ENCODE data around the gene RALBP1. TPM values are rescaled to one million over a fixed set of nuclear protein-coding genes. Genes with fewer than 3 reads are reported as not detected.

RALBP1 gene
- total and polyA plus RNA-seq, 3 donors from 2014 or later = 23.6 to 59.8 (median 46.3) TPM

DNA sequence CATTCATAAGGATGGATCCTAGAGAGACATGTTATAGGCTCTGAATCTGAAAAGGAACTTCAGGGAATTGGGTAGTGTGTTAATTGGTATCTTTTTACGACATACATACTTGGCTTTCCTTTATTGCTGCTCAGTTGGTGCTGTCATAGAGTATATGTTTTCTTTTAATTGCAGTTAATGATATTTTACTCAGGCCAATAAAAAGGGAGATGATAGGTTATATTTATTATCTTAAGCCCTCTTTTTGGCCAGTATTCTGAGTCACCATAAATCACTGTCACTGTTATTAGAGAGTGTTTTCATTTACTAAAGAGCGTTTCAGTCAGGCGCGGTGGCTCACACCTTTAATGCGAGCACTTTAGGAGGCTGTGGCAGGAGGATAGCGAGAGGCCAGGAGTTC is 47.6 kb downstream of the RALBP1 start:
- no peak for DNase-seq
- no peaks in the 10 kb centered on the region for H3K9me3 ChIP-seq
- intact Hi-C loops (cut with DNase I; ENCODE audit: low total_unique reads) = no loop called here
- H3K4me3 ChIP-seq = no peak overlapping the region
- TF ChIP-seq, protein P1, sequence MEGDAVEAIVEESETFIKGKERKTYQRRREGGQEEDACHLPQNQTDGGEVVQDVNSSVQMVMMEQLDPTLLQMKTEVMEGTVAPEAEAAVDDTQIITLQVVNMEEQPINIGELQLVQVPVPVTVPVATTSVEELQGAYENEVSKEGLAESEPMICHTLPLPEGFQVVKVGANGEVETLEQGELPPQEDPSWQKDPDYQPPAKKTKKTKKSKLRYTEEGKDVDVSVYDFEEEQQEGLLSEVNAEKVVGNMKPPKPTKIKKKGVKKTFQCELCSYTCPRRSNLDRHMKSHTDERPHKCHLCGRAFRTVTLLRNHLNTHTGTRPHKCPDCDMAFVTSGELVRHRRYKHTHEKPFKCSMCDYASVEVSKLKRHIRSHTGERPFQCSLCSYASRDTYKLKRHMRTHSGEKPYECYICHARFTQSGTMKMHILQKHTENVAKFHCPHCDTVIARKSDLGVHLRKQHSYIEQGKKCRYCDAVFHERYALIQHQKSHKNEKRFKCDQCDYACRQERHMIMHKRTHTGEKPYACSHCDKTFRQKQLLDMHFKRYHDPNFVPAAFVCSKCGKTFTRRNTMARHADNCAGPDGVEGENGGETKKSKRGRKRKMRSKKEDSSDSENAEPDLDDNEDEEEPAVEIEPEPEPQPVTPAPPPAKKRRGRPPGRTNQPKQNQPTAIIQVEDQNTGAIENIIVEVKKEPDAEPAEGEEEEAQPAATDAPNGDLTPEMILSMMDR (IDR thresholded peaks at IDR 0.05) = no peak
- no peak for TF ChIP-seq POLR2A (IDR thresholded peaks at IDR 0.05)
- 97 to 98% methylated on average over 6 of the region's 6 CpGs for WGBS, 2 donors
- H3K27me3 ChIP-seq = no peaks in the 10 kb centered on the region
- H3K27ac ChIP-seq = no peak overlapping the region
- no peaks in the 10 kb centered on the region for H3K36me3 ChIP-seq (ENCODE audit: low read depth, missing control alignments)
- H3K4me1 ChIP-seq = no peaks in the 10 kb centered on the region

DNA sequence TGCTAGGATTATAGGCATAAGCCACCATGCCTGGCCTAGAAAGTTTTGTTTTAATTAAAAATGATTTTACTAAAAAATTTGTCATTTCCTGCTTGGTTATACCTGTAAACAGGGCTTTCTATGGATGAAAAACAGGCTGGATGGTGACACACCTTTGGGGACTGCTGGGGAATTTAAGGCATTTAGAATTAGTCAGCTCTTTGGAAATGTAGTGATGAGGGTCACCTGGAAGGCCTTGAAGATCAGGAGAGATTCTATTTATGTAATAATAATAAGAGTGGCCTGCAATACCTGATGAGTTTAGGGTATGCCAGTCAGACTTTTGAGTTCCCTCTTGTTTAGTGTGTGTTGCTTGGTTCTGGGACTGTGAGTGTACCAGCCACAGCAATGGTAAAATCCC is 51.1 kb downstream of the RALBP1 start:
- Histone ChIP-seq H3K27ac (no peak overlapping the region), H3K9me3 (no peaks in the 10 kb centered on the region), H3K4me1 (no peaks in the 10 kb centered on the region), H3K27me3 (no peaks in the 10 kb centered on the region), H3K4me3 (no peak overlapping the region), H3K36me3 (ENCODE audit: low read depth, missing control alignments) (no peaks in the 10 kb centered on the region)
- intact Hi-C loops (cut with DNase I; ENCODE audit: low total_unique reads) = no loop called here
- TF ChIP-seq, protein P1 (IDR thresholded peaks at IDR 0.05) = no peak
- no peak for DNase-seq

DNA sequence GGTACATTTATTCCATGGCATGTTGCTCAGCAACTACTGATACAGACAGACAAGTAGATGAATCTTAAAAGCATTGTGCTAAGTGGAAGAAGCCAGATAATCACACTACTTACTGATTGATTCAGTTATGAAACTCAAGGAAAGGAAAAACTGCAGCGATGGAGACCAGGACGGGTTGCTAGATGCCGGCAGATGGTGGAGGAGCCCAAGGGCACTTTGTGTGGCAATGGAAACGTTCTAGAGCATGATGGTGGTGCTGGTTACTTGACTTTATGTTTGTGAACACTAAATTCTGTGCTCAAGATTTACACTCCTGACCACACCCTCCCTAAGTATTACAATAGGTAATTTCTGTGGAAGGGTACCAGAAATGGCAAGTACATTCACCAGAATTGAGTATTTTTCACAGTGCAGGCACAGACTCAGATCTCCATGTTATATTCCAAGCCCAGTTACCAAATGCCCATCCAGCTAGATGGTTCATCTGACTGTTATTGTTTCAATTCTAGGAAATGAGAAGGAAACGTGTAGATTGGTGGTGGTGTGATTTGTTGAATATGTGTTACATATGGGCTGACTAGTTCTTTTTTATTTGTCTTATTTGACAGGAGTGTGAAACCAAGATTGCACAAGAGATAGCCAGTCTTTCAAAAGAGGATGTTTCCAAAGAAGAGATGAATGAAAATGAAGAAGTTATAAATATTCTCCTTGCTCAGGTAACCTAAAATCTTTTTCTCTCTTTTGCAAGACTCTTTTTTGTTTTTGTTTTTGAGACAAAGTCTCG is 55.1 kb downstream of the RALBP1 start:
- TF ChIP-seq, protein P1 (IDR thresholded peaks at IDR 0.05) = no peak
- TF ChIP-seq POLR2A (IDR thresholded peaks at IDR 0.05) = no peak
- no peak overlapping the region for H3K4me3 ChIP-seq
- no peaks in the 10 kb centered on the region for H3K9me3 ChIP-seq
- DNase-seq = no peak
- no peak overlapping the region for H3K27ac ChIP-seq
- 94 to 95% methylated on average over 6 of the region's 6 CpGs for WGBS, 2 donors
- intact Hi-C loops (cut with DNase I; ENCODE audit: low total_unique reads) = no loop called here
- H3K27me3 ChIP-seq = no peaks in the 10 kb centered on the region
- no peaks in the 10 kb centered on the region for H3K36me3 ChIP-seq (ENCODE audit: low read depth, missing control alignments)
- no peaks in the 10 kb centered on the region for H3K4me1 ChIP-seq

DNA sequence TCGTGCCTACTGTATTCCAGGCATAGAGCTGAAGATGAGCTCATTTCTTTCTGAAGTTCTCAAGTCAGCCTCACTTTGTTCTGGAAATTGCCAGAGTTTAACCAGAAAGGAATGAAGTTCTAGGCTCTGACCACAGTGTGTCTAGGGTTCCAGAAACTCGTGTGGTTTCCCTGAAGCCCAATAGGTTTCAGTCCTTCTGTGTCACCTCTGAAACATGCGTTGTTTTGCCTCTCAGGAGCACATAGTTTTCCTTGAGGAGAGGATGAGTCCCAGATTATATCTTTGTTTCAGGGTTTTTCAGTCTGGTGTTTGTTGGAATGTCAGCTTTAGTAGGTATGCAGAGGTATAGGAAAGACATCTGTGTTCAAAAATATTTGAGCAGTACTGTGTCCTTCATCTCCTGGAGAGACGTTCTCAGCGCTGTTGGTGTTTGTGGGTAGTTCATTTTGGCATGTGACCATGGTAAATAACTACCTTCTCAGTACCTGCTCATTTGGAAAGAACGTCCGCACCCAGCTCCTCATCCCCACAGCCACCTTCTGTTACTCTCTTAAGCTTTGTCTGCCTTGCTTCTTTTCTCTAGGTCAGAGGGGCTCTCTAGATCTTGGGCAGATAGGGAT is 56.6 kb downstream of the RALBP1 start:
- Histone ChIP-seq H3K27me3 (no peaks in the 10 kb centered on the region), H3K27ac (no peak overlapping the region), H3K36me3 (ENCODE audit: low read depth, missing control alignments) (no peaks in the 10 kb centered on the region), H3K4me1 (no peaks in the 10 kb centered on the region), H3K4me3 (no peak overlapping the region), H3K9me3 (no peaks in the 10 kb centered on the region)
- intact Hi-C loops (cut with DNase I; ENCODE audit: low total_unique reads) = no loop called here
- 91 to 95% methylated on average over 7 of the region's 7 CpGs for WGBS, 2 donors
- DNase-seq = no peak
- TF ChIP-seq, protein P1 (IDR thresholded peaks at IDR 0.05) = no peak
- no peak for TF ChIP-seq POLR2A (IDR thresholded peaks at IDR 0.05)

DNA sequence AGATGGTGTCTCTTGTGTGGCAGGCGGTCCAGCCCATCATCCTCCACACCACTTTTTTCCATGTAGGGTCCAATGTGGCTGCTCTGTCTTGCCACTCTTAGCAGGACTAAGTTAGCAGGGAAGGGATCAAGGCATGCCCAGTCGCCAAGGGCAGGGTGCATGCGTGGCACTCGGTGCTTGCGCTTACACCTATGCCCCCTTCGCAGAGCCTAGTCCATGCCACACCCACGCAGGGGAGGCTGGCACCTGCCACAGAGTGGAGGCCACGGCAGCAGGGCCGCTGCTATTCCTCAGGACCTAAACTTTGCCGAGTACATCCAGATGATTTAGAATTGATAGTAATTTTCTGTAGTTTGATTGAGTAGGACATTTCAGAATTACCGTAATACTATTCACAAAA is 59.5 kb downstream of the RALBP1 start:
- TF ChIP-seq, protein P1 (IDR thresholded peaks at IDR 0.05) = no peak
- no peak for TF ChIP-seq POLR2A (IDR thresholded peaks at IDR 0.05)
- intact Hi-C loops (cut with DNase I; ENCODE audit: low total_unique reads) = no loop called here
- Histone ChIP-seq H3K27me3 (no peaks in the 10 kb centered on the region), H3K4me3 (no peak overlapping the region), H3K27ac (no peak overlapping the region), H3K4me1 (peaks cover 6% of the 10 kb centered on the region), H3K9me3 (no peaks in the 10 kb centered on the region), H3K36me3 (ENCODE audit: low read depth, missing control alignments) (no peaks in the 10 kb centered on the region)
- WGBS, 2 donors = 88 to 93% methylated on average over 11 of the region's 11 CpGs
- no peak for DNase-seq

All from testis (tissue), 3 donors.